Ovary (tissue), 3 donors: ENCODE data around the gene AP1S3.

Source experiments
- EP300 ChIP-seq: sonication (generic); formaldehyde crosslinking; IDR thresholded peaks from one replicate; pipeline ENCODE4 v1.6.1; 2017; ENCODE audit warnings: antibody characterized with exemption
- POLR2A ChIP-seq: fragments of 450-650 bp; IDR thresholded peaks from one replicate; pipeline ENCODE4 v1.6.1; 2017; ENCODE audit warnings: antibody characterized with exemption, mild to moderate bottlenecking, moderate library complexity
- TF ChIP-seq, protein P1 (sequence below), 3 donors: fragments of 450-650 bp in 2 of 3; fragments of 200-600 bp in 1 of 3; IDR thresholded peaks; one replicate each; pipeline versions ENCODE4 v1.5.1 to v1.8.0; 2016 to 2022; ENCODE audit warnings: antibody characterized with exemption in 3 of 3, mild to moderate bottlenecking in 1 of 3
- donor health status: DM: no; HTN: no; CAD: no.

DNA sequence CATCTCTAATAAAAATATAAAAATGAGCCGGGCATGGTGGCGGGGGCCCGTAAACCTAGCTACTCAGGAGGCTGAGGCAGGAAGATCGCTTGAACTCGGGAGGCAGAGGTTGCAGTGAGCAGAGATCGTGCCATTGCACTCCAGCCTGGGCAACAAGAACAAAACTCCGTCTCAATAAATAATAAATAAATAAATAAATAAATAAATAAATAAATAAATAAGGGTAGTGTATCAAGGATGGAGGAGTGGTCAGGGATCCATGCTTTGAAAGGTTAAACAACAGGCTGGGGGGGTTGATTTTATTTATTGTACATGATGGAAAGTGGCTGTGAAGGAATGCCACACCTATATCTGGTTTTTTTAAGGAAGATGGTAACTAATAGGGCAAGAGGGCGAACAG is 63.2 kb downstream of the AP1S3 start:
- TF ChIP-seq, protein P1, sequence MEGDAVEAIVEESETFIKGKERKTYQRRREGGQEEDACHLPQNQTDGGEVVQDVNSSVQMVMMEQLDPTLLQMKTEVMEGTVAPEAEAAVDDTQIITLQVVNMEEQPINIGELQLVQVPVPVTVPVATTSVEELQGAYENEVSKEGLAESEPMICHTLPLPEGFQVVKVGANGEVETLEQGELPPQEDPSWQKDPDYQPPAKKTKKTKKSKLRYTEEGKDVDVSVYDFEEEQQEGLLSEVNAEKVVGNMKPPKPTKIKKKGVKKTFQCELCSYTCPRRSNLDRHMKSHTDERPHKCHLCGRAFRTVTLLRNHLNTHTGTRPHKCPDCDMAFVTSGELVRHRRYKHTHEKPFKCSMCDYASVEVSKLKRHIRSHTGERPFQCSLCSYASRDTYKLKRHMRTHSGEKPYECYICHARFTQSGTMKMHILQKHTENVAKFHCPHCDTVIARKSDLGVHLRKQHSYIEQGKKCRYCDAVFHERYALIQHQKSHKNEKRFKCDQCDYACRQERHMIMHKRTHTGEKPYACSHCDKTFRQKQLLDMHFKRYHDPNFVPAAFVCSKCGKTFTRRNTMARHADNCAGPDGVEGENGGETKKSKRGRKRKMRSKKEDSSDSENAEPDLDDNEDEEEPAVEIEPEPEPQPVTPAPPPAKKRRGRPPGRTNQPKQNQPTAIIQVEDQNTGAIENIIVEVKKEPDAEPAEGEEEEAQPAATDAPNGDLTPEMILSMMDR (IDR thresholded peaks at IDR 0.05): no peak
- TF ChIP-seq POLR2A: no peak
- TF ChIP-seq EP300: no peak
